Vagina (tissue), 2 donors: Measurements from ENCODE around the gene PFDN5. TPM values are rescaled to one million over a fixed set of nuclear protein-coding genes. Genes with fewer than 3 reads are reported as not detected.
A peak's percentile ranks its signal among the peaks of the same experiment; 100 is the strongest.

Source experiments
- DNase-seq, 2 donors: peaks; one replicate each; pipeline ENCODE4 v3.0.0-alpha.2; 2017; ENCODE audit errors: extremely low spot score in 2 of 2
- H3K27ac ChIP-seq: fragments of 200-600 bp; sonication (generic); one replicate; pipeline ENCODE4 v1.5.1; 2019
- H3K27me3 ChIP-seq: fragments of 200-600 bp; sonication (generic); one replicate; pipeline ENCODE4 v1.5.1; 2019
- H3K36me3 ChIP-seq, 2 donors: fragments of 200-600 bp; sonication (generic); one replicate each; pipeline ENCODE4 v1.5.1; 2017 to 2019
- H3K4me1 ChIP-seq: fragments of 200-600 bp; sonication (generic); one replicate; pipeline ENCODE4 v1.5.1; 2019
- H3K4me3 ChIP-seq, 2 donors: fragments of 200-600 bp; sonication (generic); 1 replicate in 1 of 2; 2 replicates in 1 of 2; pipeline ENCODE4 v1.5.1; 2016 to 2019
- H3K9me3 ChIP-seq: fragments of 200-600 bp; sonication (generic); one replicate; pipeline ENCODE4 v1.5.1; 2019
- CTCF ChIP-seq, 3 experiments: fragments of 450-650 bp in 2 of 3; fragments of 200-600 bp in 1 of 3; sonication (generic) in 1 of 3; IDR thresholded peaks; one replicate each; pipeline ENCODE4 v1.5.1; 2017 to 2019; ENCODE audit warnings: antibody characterized with exemption in 3 of 3, mild to moderate bottlenecking in 2 of 3, moderate library complexity in 2 of 3
- POLR2A ChIP-seq, 2 donors: fragments of 450-650 bp; IDR thresholded peaks; one replicate each; pipeline ENCODE4 v1.6.1; 2017; ENCODE audit warnings: antibody characterized with exemption in 2 of 2, mild to moderate bottlenecking in 2 of 2, moderate library complexity in 2 of 2
- POLR2AphosphoS5 ChIP-seq, 2 donors: sonication (generic); formaldehyde crosslinking; IDR thresholded peaks; one replicate each; pipeline ENCODE4 v1.9.0; 2017; ENCODE audit warnings: antibody characterized with exemption in 2 of 2, mild to moderate bottlenecking in 2 of 2, low read depth in 1 of 2; ENCODE audit not compliant: insufficient read depth in 1 of 2
- intact Hi-C: fragments of 100-400 bp; cut with DNase I; formaldehyde crosslinking; loops from one replicate; pipeline ENCODE4 v1.15.1; 2023
- total RNA-seq: library from RNA; depleted of rRNA; stranded (reverse); fragments of >200 nt; gene quantifications from one replicate; pipeline ENCODE4 v1.2.3, GENCODE V29; 2016

The PFDN5 gene
- total RNA-seq, 1 donor from 2014 or later, result 673 TPM

GRCh38 chr12:53345486-53346188, 50.3 kb downstream of the PFDN5 start:
- intact Hi-C loops, result loop anchor here (2.0 kb wide), 1 partner anchor 21 kb away; no protein-coding TSS in a partner anchor
- Histone ChIP-seq H3K36me3 (no peaks in the 10 kb centered on the region), H3K27ac (peak overlapping the region; percentile 81), H3K4me1 (peaks cover 15% of the 10 kb centered on the region), H3K27me3 (no peaks in the 10 kb centered on the region), H3K9me3 (no peaks in the 10 kb centered on the region), H3K4me3 (peak overlapping the region; percentile 62 to 90)
- TF ChIP-seq POLR2A (IDR thresholded peaks at IDR 0.05) (no peak), CTCF (IDR thresholded peaks at IDR 0.05) (no peak), POLR2AphosphoS5 (IDR thresholded peaks at IDR 0.05; ENCODE audit: insufficient read depth in 1 of 2, low read depth in 1 of 2) (no peak)
- no peak for DNase-seq

GRCh38 chr12:53346491-53346890, 51.1 kb downstream of the PFDN5 start:
- TF ChIP-seq CTCF (IDR thresholded peaks at IDR 0.05), result no peak
- no peak overlapping the region for H3K27ac ChIP-seq

GRCh38 chr12:53347905-53348304, 52.6 kb downstream of the PFDN5 start:
- no peak for DNase-seq
- intact Hi-C loops, result no loop called here
- Histone ChIP-seq H3K27me3 (no peaks in the 10 kb centered on the region), H3K27ac (no peak overlapping the region), H3K9me3 (no peaks in the 10 kb centered on the region), H3K36me3 (no peaks in the 10 kb centered on the region), H3K4me3 (no peak overlapping the region), H3K4me1 (peaks cover 15% of the 10 kb centered on the region)
- TF ChIP-seq CTCF (IDR thresholded peaks at IDR 0.05) (no peak), POLR2A (IDR thresholded peaks at IDR 0.05) (no peak), POLR2AphosphoS5 (IDR thresholded peaks at IDR 0.05; ENCODE audit: insufficient read depth in 1 of 2, low read depth in 1 of 2) (no peak)

More at GRCh38 chr12:53346491-53346890, 51.1 kb downstream of the PFDN5 start:
- no peaks in the 10 kb centered on the region for H3K36me3 ChIP-seq
- no peak overlapping the region for H3K4me3 ChIP-seq
- intact Hi-C loops, result no loop called here
- H3K27me3 ChIP-seq, result no peaks in the 10 kb centered on the region
- peaks cover 15% of the 10 kb centered on the region for H3K4me1 ChIP-seq
- DNase-seq, result no peak
- no peaks in the 10 kb centered on the region for H3K9me3 ChIP-seq

Other genes with a start within 250 kb of the PFDN5 start
- 235 TPM for gene TNS2, start 245.5 kb upstream of the PFDN5 start, total RNA-seq
- gene SPRYD3, start 216.2 kb upstream of the PFDN5 start, total RNA-seq, result 27.0 TPM
- gene IGFBP6, start 197.9 kb upstream of the PFDN5 start, total RNA-seq, result 684 TPM
- 0.74 TPM for gene SOAT2, start 192.1 kb upstream of the PFDN5 start, total RNA-seq
- gene ZNF740, start 114.8 kb upstream of the PFDN5 start, total RNA-seq, result 12.8 TPM
- gene CSAD, start 114.6 kb upstream of the PFDN5 start, total RNA-seq, result 44.9 TPM
- gene ITGB7, start 88.3 kb upstream of the PFDN5 start, total RNA-seq, result 3.7 TPM
- gene RARG, start 63.3 kb upstream of the PFDN5 start, total RNA-seq, result 79.1 TPM
- 17.7 TPM for gene ESPL1, start 27.2 kb upstream of the PFDN5 start, total RNA-seq
- 41.5 TPM for gene MYG1, start 4.2 kb downstream of the PFDN5 start, total RNA-seq
- 30.9 TPM for gene AAAS, start 26.1 kb downstream of the PFDN5 start, total RNA-seq
- not detected for gene SP7, start 40.8 kb downstream of the PFDN5 start, total RNA-seq
- gene SP1, start 84.6 kb downstream of the PFDN5 start, total RNA-seq, result 76.1 TPM
- gene AMHR2, start 128.3 kb downstream of the PFDN5 start, total RNA-seq, result 1.2 TPM
- 54.0 TPM for gene PRR13, start 146.2 kb downstream of the PFDN5 start, total RNA-seq
- gene PCBP2, start 156.6 kb downstream of the PFDN5 start, total RNA-seq, result 488 TPM
- gene MAP3K12, start 203.9 kb downstream of the PFDN5 start, total RNA-seq, result 21.9 TPM
- gene TARBP2, start 205.7 kb downstream of the PFDN5 start, total RNA-seq, result 17.7 TPM
- not detected for gene NPFF, start 211.9 kb downstream of the PFDN5 start, total RNA-seq